Measurements from ENCODE around the gene MYO7B.
"Not testable (repeated sequence)": the region's sequence is repeated elsewhere in the genome, so short reads cannot be mapped to it uniquely, and the experiment has no call there.

MYO7B gene

GRCh38 chr2:127529416-127529815, 6.1 kb upstream of the MYO7B start:
- not testable (repeated sequence) for H3K4me3 Mint-ChIP-seq; H3K9me3 Mint-ChIP-seq; H3K36me3 Mint-ChIP-seq; DNase-seq; H3K27ac Mint-ChIP-seq; ATAC-seq (replicated peaks)
- H3K27me3 Mint-ChIP-seq, result peaks cover 7 to 14% of the 10 kb centered on the region in 2 donors
- peaks cover 10% of the 10 kb centered on the region in 2 donors for H3K4me1 Mint-ChIP-seq

DNA sequence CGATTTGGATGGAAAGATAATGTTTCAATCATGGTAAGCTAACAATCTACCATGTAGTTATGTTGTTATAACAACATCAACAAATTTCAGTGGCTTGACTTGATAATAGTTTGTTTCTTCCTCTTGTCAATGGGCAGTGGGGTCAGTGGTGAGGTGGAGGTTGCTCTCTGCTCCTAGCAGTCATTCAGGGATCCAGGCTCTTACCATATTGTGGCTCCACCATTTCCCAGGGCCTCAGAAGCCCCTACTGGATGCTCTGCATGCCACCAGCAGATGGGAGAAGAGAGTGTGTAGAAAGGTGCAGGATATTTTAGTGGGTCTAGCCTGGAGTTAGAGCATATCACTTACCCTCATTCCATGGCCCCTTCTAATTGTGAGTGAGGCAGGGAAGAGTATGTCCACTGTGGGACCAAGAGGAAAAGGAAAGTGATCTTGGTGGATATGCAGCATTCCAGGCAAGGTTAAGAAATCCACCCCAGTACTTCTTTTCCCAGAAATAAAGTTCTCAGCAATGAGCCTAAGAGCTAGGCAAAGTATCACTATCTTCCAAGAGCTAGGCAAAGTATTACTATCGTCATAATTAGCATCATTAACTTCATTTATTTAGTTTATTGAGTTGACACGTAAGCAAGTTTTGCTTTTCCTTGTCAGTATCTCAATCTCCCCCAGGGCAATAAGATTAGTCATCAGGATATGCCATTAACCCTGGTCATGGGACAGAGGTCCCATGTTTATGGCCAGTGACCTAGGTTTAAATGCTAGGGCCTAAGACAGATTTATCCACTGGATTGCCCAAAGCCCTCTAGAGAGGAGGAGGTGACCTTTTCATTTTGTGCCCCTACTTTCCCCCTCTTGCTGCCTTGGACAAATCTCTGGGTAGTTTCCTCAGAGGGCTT, 5.0 kb upstream of the MYO7B start:
- Mint-ChIP-seq H3K4me1 (peaks cover 8 to 12% of the 10 kb centered on the region in 2 donors), H3K9me3 (peaks cover 4% of the 10 kb centered on the region in 2 donors), H3K27ac (no peak overlapping the region), H3K27me3 (peaks cover 7 to 21% of the 10 kb centered on the region in 2 donors), H3K4me3 (no peak overlapping the region), H3K36me3 (no peaks in the 10 kb centered on the region)
- ATAC-seq (replicated peaks) (no peak), DNase-seq (no peak)

DNA sequence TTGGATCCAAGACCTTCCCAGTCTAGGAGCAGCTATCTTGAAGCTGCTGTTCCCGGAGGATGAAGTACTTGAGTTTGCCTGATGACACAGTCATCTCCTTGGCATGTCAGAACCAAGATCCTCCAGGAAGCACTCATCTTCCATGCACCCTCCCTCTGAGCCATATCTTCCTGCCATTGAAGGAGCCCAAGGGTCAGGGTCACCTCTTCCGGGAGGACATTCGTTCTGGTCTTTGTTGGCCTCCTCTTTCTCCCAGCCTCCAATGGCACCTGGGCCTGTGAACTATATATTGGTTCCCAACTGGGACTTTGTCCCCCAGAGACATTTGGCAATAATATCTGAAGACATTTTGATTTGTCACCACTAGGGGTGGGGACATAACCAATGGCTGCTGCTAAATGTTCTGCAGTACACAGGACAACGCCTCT, 4.2 kb upstream of the MYO7B start:
- H3K36me3 Mint-ChIP-seq, result no peaks in the 10 kb centered on the region
- ATAC-seq (replicated peaks), result no peak
- no peak overlapping the region for H3K27ac Mint-ChIP-seq
- peaks cover 8 to 16% of the 10 kb centered on the region in 2 donors for H3K4me1 Mint-ChIP-seq
- H3K27me3 Mint-ChIP-seq, result peaks cover 14 to 26% of the 10 kb centered on the region in 2 donors
- H3K9me3 Mint-ChIP-seq, result peaks cover 4% of the 10 kb centered on the region in 2 donors
- no peak for DNase-seq
- H3K4me3 Mint-ChIP-seq, result no peak overlapping the region

DNA sequence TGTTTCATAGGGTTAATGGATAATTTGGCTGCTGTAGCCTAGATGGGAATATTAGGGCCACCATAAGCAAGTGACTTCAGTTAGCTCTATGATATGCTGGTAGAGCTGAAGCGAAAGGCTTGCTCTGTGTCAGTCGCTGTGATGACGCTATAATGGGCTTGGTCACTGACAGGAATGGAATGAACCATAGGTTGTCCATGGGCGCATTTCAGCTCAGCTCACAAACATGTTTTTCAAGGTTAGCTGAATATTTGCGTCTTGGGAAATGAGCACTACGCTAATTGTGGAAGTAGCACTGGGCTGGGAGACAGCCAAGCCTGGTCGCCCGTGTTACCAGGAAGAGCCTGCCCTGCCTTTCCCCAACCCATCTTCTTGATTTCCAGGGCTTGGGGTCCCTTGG, 3.2 kb upstream of the MYO7B start:
- ATAC-seq (replicated peaks), result no peak
- H3K36me3 Mint-ChIP-seq, result no peaks in the 10 kb centered on the region
- H3K9me3 Mint-ChIP-seq, result peaks cover 4% of the 10 kb centered on the region in 2 donors
- H3K27ac Mint-ChIP-seq, result no peak overlapping the region
- peaks cover 3 to 10% of the 10 kb centered on the region in 2 donors for H3K4me1 Mint-ChIP-seq
- DNase-seq, result no peak
- H3K4me3 Mint-ChIP-seq, result no peak overlapping the region
- H3K27me3 Mint-ChIP-seq, result peaks cover 16 to 28% of the 10 kb centered on the region in 2 donors

GRCh38 chr2:127535918-127536317, 435 bp downstream of the MYO7B start:
- Mint-ChIP-seq H3K27ac (no peak overlapping the region), H3K9me3 (no peaks in the 10 kb centered on the region), H3K4me3 (no peak overlapping the region), H3K36me3 (no peaks in the 10 kb centered on the region), H3K4me1 (peaks cover 0 to 5% of the 10 kb centered on the region in 2 donors), H3K27me3 (peaks cover 23 to 36% of the 10 kb centered on the region in 2 donors)
- DNase-seq (no peak), ATAC-seq (replicated peaks) (no peak)

DNA sequence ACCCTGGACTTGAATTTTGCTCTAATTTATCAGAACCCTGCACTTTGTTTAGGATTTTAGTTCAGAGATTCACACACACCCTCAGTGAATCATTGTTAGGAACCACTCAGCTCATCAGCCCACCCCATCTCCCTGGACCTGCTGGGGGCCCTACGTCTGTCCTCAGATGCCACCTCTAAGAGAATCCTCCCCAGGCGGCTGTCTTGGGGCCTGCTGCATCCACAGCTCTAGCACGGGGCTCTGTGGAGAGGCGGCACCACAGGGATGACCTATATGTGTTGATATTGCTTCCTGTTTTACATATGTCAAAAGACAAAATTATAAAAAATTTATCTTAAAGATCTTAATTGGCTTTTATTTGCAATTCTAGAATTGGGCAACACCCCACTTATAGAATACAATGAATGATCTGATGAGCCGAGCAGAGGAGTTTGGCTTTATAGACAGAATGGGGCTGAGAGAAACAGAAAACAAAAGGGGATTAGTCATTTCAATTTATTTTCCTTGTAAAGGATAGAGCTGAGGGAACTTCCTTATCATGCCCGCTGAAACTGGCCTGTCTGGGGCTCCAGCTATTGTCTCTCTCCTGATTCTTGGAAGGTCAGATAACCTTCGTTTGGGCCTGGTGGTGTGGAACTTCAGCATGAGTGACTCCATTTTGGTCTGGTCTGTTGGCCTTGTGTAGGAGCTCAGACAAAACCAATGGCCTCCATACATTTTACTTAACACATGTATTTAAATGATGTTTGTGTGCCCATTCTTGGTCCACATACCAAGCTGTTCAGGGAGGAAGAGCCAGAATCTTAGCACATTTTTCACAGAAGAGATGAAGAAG, 1.4 kb downstream of the MYO7B start:
- Mint-ChIP-seq H3K9me3 (no peaks in the 10 kb centered on the region), H3K27ac (no peak overlapping the region), H3K36me3 (no peaks in the 10 kb centered on the region), H3K4me3 (no peak overlapping the region), H3K27me3 (peaks cover 23 to 36% of the 10 kb centered on the region in 2 donors), H3K4me1 (peaks cover 0 to 5% of the 10 kb centered on the region in 2 donors)
- no peak for ATAC-seq (replicated peaks)
- no peak for DNase-seq

GRCh38 chr2:127537644-127538043, 2.2 kb downstream of the MYO7B start:
- no peak overlapping the region for H3K4me3 Mint-ChIP-seq
- H3K4me1 Mint-ChIP-seq, result peaks cover 0 to 5% of the 10 kb centered on the region in 2 donors

GRCh38 chr2:127541809-127542208, 6.3 kb downstream of the MYO7B start:
- Mint-ChIP-seq H3K9me3 (no peaks in the 10 kb centered on the region), H3K27me3 (peaks cover 12 to 13% of the 10 kb centered on the region in 2 donors), H3K36me3 (no peaks in the 10 kb centered on the region), H3K4me3 (no peak overlapping the region), H3K27ac (no peak overlapping the region), H3K4me1 (no peaks in the 10 kb centered on the region)
- DNase-seq, result no peak
- no peak for ATAC-seq (replicated peaks)

More at GRCh38 chr2:127537644-127538043, 2.2 kb downstream of the MYO7B start:
- DNase-seq (no peak), ATAC-seq (replicated peaks) (no peak)
- H3K27me3 Mint-ChIP-seq, result peaks cover 23 to 35% of the 10 kb centered on the region in 2 donors
- no peaks in the 10 kb centered on the region for H3K36me3 Mint-ChIP-seq
- no peak overlapping the region for H3K27ac Mint-ChIP-seq
- H3K9me3 Mint-ChIP-seq, result no peaks in the 10 kb centered on the region

- ATAC-seq (replicated peaks), result no peak
- Mint-ChIP-seq H3K9me3 (no peaks in the 10 kb centered on the region), H3K4me3 (no peak overlapping the region), H3K36me3 (no peaks in the 10 kb centered on the region), H3K4me1 (no peaks in the 10 kb centered on the region), H3K27me3 (peaks cover 15 to 16% of the 10 kb centered on the region in 2 donors), H3K27ac (no peak overlapping the region)
- DNase-seq, result no peak
Observed at GRCh38 chr2:127542231-127542630, 6.7 kb downstream of the MYO7B start.

GRCh38 chr2:127543013-127543501, 7.6 kb downstream of the MYO7B start:
- not testable (repeated sequence) for H3K9me3 Mint-ChIP-seq; H3K4me1 Mint-ChIP-seq; ATAC-seq (replicated peaks); H3K36me3 Mint-ChIP-seq; H3K4me3 Mint-ChIP-seq; DNase-seq; H3K27me3 Mint-ChIP-seq; H3K27ac Mint-ChIP-seq

DNA sequence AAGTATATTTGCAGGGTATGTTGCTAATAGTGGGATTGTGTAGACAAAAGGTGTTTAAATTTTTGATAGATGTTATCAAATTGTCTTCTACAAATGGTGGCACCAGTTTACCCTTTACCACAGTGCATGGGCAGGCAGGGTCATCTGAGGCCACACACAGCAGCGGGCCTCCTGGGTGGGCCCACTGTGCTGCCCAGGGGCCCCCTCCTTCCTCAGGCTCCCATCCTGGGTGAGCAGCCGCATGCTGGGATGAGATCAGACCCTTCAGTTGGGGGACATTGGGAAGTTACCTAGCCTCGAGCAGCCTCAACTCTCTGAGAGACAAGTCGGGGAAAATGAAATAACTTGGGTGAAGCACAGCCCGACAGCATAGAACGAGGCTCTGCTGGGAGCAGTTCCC, 9.7 kb downstream of the MYO7B start:
- no peak overlapping the region for H3K4me3 Mint-ChIP-seq
- H3K36me3 Mint-ChIP-seq, result no peaks in the 10 kb centered on the region
- peaks cover 15 to 23% of the 10 kb centered on the region in 2 donors for H3K27me3 Mint-ChIP-seq
- no peaks in the 10 kb centered on the region for H3K9me3 Mint-ChIP-seq
- no peak overlapping the region for H3K27ac Mint-ChIP-seq
- DNase-seq (no peak), ATAC-seq (replicated peaks) (no peak)
- H3K4me1 Mint-ChIP-seq, result no peaks in the 10 kb centered on the region

DNA sequence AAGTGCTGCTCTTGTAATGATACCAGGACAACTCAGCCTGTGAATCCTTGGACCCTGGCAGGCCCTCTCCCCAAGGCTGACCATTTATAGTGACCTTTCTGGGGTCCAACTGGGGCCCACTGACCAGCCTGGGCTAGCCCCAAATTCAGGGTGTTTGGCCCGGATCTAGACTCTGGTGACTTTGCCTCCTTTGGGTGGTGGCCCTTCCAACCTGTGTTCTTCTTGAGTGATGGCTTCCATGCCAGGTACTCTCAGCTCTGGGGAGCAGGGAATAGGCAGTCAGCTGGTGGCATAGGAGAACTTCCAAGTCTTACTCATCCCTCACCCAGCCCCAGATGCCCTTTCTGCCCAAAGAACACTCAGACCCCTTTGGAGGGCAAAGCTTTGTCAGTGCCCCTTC, 10.3 kb downstream of the MYO7B start:
- Mint-ChIP-seq H3K36me3 (no peaks in the 10 kb centered on the region), H3K9me3 (no peaks in the 10 kb centered on the region), H3K27me3 (peaks cover 15 to 23% of the 10 kb centered on the region in 2 donors), H3K4me1 (no peaks in the 10 kb centered on the region), H3K4me3 (no peak overlapping the region), H3K27ac (no peak overlapping the region)
- DNase-seq, result no peak
- no peak for ATAC-seq (replicated peaks)

DNA sequence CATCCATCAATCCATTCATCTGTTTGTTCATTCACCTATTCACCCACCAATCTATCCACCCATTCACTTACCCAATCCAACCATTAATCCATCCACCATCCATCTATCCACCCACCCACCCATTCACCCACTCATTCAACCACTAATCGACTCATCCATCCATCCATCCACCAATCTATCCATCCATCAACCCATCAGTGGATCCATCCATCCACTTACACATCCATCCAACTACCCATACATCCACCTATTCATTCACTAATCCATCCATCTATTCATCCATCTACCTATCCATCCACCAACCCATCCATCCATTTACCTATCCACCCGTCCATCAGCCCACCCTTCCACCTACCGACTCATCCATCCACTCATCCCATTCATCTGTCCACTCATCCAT, 11.3 kb downstream of the MYO7B start:
- Mint-ChIP-seq H3K4me3 (no peak overlapping the region), H3K27ac (no peak overlapping the region), H3K9me3 (no peaks in the 10 kb centered on the region), H3K36me3 (no peaks in the 10 kb centered on the region), H3K4me1 (no peaks in the 10 kb centered on the region), H3K27me3 (peaks cover 15 to 23% of the 10 kb centered on the region in 2 donors)
- DNase-seq (no peak), ATAC-seq (replicated peaks) (no peak)

GRCh38 chr2:127551221-127551930, 15.9 kb downstream of the MYO7B start:
- Mint-ChIP-seq H3K27me3 (peaks cover 15 to 23% of the 10 kb centered on the region in 2 donors), H3K4me1 (no peaks in the 10 kb centered on the region), H3K4me3 (no peak overlapping the region)

More at GRCh38 chr2:127551221-127551930, 15.9 kb downstream of the MYO7B start:
- ATAC-seq (replicated peaks) (no peak), DNase-seq (no peak)
- Mint-ChIP-seq H3K9me3 (peaks cover 0 to 4% of the 10 kb centered on the region in 2 donors), H3K27ac (no peak overlapping the region), H3K36me3 (peaks cover 0 to 2% of the 10 kb centered on the region in 2 donors)

Data from stimulated activated naive B cell treated with anti-CD40 and anti-IgM and Interleukin-4, amounts not matched to agents 10 μg/mL and 1 μg/mL and 100 μg/mL, for 72 hours (primary cell).